Activated naive CD8-positive, alpha-beta T cell treated with anti-CD3 and anti-CD28 coated beads for 36 hours (primary cell): Measurements from ENCODE around the gene OSBP2. TPM values are rescaled to one million over a fixed set of nuclear protein-coding genes. Genes with fewer than 3 reads are reported as not detected.
"Not testable (repeated sequence)": the region's sequence is repeated elsewhere in the genome, so short reads cannot be mapped to it uniquely, and the experiment has no call there.

Source experiments
- DNase-seq: peaks from one replicate; pipeline ENCODE4 v3.0.0; 2021
- H3K27ac Mint-ChIP-seq: one replicate; pipeline ENCODE4 v1.8.0; 2022; ENCODE audit warnings: mild to moderate bottlenecking, moderate library complexity, mixed read lengths
- H3K27me3 Mint-ChIP-seq: one replicate; pipeline ENCODE4 v1.8.0; 2022; ENCODE audit warnings: mild to moderate bottlenecking, mixed read lengths
- H3K36me3 Mint-ChIP-seq: one replicate; pipeline ENCODE4 v1.8.0; 2021; ENCODE audit warnings: mild to moderate bottlenecking, mixed read lengths
- H3K4me1 Mint-ChIP-seq: one replicate; pipeline ENCODE4 v1.8.0; 2021; ENCODE audit warnings: mixed read lengths
- H3K4me3 Mint-ChIP-seq: one replicate; pipeline ENCODE4 v1.8.0; 2022; ENCODE audit warnings: mild to moderate bottlenecking, moderate library complexity, mixed read lengths
- H3K9me3 Mint-ChIP-seq: one replicate; pipeline ENCODE4 v1.8.0; 2022; ENCODE audit warnings: mixed read lengths
- total RNA-seq, 2 experiments: library from RNA; stranded (reverse); gene quantifications; one replicate each; pipeline ENCODE4 v1.2.3, GENCODE V29; 2021

Gene OSBP2
- total RNA-seq, 2 experiments from 2014 or later, result 0.45 to 0.84 TPM

DNA sequence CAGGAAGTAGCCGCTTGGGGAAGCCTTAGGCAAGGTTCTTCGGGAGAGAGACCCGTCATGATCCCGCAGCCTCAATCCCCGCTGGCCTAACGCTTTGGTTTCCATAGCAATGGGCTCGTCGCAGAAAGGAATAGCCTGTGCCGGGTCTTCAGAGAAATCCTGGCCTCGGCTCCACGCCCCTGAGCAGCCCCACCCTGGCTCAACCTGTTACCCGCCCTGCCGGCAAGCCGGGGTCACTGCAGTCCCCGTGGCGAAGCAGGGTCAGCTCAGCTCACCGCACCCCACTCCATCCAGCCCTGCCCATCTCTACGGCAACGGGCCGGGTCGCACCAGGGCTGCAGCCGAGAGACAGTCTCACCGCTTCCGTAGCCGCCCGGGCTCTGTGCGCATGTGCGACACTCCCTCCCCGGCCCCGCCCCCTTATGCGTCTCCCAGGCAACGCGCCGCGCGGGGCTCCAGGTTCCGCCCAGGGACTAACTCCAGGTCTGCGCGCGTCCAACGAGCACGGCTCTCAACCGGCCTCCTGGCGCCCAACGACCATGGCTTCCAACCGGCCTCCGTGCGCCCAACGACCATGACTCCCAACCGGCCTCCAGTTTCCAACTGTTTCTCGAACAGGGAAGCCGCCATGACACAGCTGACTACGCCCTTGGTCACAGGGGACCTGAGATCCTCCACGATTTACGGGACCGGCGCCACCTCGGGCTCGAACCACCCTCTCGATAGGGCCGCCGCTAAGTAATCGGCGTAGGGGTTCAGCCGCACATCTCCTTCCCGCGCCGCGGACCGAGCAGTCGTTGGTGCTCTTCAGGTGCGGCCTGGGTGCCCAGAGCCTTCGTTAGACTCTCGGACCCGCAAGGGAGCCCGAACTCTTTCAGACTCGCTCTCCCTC is 26.9 kb upstream of the OSBP2 start, which contains the start of gene DUSP18:
DUSP18 (minus strand) TSS at position 382 of the 892 bp plus-strand sequence. CDS start 3,872 bp downstream, outside the sequence.
- peak within 1 kb of the TSS; percentile 79 for H3K27ac Mint-ChIP-seq

GRCh38 chr22:30668386-30668710 is 26.3 kb upstream of the OSBP2 start:
- peak overlapping the region; percentile 95 for H3K4me3 Mint-ChIP-seq
- no peak for DNase-seq
- H3K4me1 Mint-ChIP-seq, result peaks cover 11% of the 10 kb centered on the region
- H3K27me3 Mint-ChIP-seq, result peaks cover 6% of the 10 kb centered on the region
- no peak overlapping the region for H3K27ac Mint-ChIP-seq
- peaks cover 4% of the 10 kb centered on the region for H3K36me3 Mint-ChIP-seq
- H3K9me3 Mint-ChIP-seq, result no peaks in the 10 kb centered on the region

More for the DNA sequence above, 26.9 kb upstream of the OSBP2 start, which contains the start of gene DUSP18:
- peaks cover 6% of the 10 kb centered on the region for H3K27me3 Mint-ChIP-seq
- peaks cover 11% of the 10 kb centered on the region for H3K4me1 Mint-ChIP-seq
- DNase-seq, result peak; percentile 92
- no peaks in the 10 kb centered on the region for H3K9me3 Mint-ChIP-seq
- peaks cover 5% of the 10 kb centered on the region for H3K36me3 Mint-ChIP-seq
- H3K4me3 Mint-ChIP-seq, result peak within 1 kb of the TSS; percentile 95

GRCh38 chr22:30671071-30671470 is 23.6 kb upstream of the OSBP2 start:
- no peak overlapping the region for H3K4me3 Mint-ChIP-seq
- peaks cover 6% of the 10 kb centered on the region for H3K27me3 Mint-ChIP-seq
- peaks cover 11% of the 10 kb centered on the region for H3K4me1 Mint-ChIP-seq
- H3K27ac Mint-ChIP-seq, result no peak overlapping the region
- H3K9me3 Mint-ChIP-seq, result no peaks in the 10 kb centered on the region
- H3K36me3 Mint-ChIP-seq, result no peaks in the 10 kb centered on the region
- DNase-seq, result no peak

GRCh38 chr22:30673136-30673535 is 21.5 kb upstream of the OSBP2 start:
- Mint-ChIP-seq H3K27ac (no peak overlapping the region), H3K9me3 (no peaks in the 10 kb centered on the region), H3K4me3 (no peak overlapping the region), H3K36me3 (no peaks in the 10 kb centered on the region), H3K4me1 (peaks cover 4% of the 10 kb centered on the region), H3K27me3 (peaks cover 10% of the 10 kb centered on the region)
- no peak for DNase-seq

DNA sequence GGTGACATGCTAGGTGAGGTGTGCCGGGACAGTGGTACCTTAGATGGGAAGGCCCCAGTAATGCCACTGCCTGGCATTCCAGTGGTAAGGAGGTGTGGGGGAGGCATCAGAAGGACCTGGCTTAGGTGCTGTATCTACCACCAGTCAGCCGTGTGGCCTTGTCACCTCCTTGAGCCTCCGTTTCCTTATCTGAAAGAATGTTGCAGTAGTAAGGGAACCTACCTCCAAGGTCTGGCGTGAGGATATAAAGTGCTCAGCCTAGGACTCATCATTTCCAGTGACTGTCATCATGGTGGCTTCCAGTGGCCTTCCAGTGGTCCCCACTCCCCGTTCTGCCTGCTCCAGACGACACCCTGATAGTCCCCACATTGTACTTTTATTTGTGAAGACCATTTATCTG is 20.2 kb upstream of the OSBP2 start:
- no peak for DNase-seq
- H3K36me3 Mint-ChIP-seq, result no peaks in the 10 kb centered on the region
- no peaks in the 10 kb centered on the region for H3K9me3 Mint-ChIP-seq
- H3K27me3 Mint-ChIP-seq, result peaks cover 4% of the 10 kb centered on the region
- H3K4me1 Mint-ChIP-seq, result no peaks in the 10 kb centered on the region
- no peak overlapping the region for H3K27ac Mint-ChIP-seq
- no peak overlapping the region for H3K4me3 Mint-ChIP-seq

DNA sequence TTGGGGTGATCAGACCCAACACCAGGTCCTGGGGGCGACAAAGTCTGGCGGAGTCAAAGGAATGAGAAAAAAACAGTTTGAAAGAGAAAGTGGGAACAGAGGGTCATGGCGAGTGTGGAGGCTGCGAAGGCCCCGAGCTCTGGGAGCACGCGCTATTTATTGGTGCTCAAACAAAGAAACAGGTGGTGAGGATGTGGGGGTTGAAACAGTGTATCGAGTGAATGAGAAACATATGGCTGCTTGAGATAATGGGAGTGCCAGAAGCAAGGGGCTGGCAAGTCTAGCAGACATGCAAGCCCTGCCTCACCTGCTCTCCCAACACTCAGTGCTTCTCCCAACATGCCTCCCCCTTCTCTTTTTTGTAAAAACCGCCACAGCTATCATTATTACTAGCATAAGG is 19.2 kb upstream of the OSBP2 start:
- DNase-seq, result no peak
- no peaks in the 10 kb centered on the region for H3K9me3 Mint-ChIP-seq

DNA sequence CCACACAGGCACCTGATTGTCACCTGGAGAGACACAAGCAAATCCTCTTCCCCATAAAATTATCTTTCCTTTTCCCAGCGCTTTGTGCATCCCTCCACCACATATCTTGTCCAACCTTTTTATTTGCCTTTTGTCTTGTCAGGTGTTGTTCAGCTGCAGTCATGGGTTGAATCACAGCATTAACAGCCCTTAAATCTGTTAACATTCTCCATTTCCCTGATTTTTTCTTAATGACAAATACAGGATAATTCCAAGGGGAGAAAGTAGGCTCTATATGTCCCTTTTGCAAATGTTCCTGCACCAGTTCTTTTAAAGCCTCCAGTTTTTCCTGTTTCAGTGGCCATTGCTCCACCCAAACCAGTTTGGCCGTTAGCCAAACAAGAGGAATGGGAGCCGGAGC is 18.1 kb upstream of the OSBP2 start:
- H3K9me3 Mint-ChIP-seq, DNase-seq, H3K36me3 Mint-ChIP-seq, H3K27ac Mint-ChIP-seq, H3K27me3 Mint-ChIP-seq, H3K4me3 Mint-ChIP-seq, H3K4me1 Mint-ChIP-seq: not testable (repeated sequence)

More for the DNA sequence above, 19.2 kb upstream of the OSBP2 start:
- H3K4me1 Mint-ChIP-seq, result no peaks in the 10 kb centered on the region
- no peaks in the 10 kb centered on the region for H3K36me3 Mint-ChIP-seq
- no peak overlapping the region for H3K27ac Mint-ChIP-seq
- H3K27me3 Mint-ChIP-seq, result peaks cover 4% of the 10 kb centered on the region
- H3K4me3 Mint-ChIP-seq, result no peak overlapping the region

DNA sequence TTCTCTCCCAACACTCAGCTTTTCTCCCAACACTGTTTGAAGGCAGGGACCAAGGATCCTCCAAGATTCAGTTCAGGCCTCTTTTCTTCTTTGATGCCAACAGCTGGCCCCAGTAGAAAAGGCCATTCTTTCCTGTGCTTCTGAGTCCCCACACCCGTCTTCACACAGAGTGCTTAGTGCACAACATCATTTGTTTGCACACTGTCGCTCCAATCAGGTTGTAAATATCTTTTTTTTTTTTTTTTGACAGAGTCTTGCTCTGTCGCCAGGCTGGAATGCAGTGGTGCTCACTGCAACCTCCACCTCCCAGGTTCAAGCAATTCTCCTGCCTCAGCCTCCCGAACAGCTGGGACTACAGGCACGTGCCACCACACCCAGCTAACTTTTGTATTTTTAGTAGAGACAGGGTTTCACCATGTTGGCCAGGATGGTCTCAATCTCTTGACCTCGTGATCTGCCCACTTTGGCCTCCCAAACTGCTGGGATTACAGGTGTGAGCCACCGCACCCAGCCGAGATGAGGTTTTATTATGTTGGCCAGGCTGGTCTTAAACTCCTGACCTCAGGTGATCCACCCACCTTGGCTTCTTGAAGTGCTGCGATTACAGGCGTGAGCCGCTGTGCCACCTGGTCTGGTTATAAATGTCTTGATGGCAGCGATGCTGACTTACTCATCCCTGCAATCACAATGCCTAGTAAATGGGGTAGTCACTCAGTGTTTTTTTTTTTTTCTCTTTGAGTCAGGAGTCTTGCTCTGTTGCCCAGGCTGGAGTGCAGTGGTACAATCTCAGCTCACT is 14.6 kb upstream of the OSBP2 start:
- H3K36me3 Mint-ChIP-seq, H3K9me3 Mint-ChIP-seq: not testable (repeated sequence)
- H3K27me3 Mint-ChIP-seq, result peaks cover 13% of the 10 kb centered on the region

GRCh38 chr22:30680991-30681770 is 13.5 kb upstream of the OSBP2 start:
- Mint-ChIP-seq H3K4me3 (no peak overlapping the region), H3K27me3 (peaks cover 13% of the 10 kb centered on the region), H3K27ac (no peak overlapping the region), H3K9me3 (no peaks in the 10 kb centered on the region), H3K36me3 (no peaks in the 10 kb centered on the region), H3K4me1 (no peaks in the 10 kb centered on the region)
- DNase-seq, result no peak

More for the DNA sequence above, 14.6 kb upstream of the OSBP2 start:
- H3K4me3 Mint-ChIP-seq, DNase-seq, H3K4me1 Mint-ChIP-seq, H3K27ac Mint-ChIP-seq: not testable (repeated sequence)

GRCh38 chr22:30681831-30682230 is 12.8 kb upstream of the OSBP2 start:
- H3K4me3 Mint-ChIP-seq, result no peak overlapping the region
- no peaks in the 10 kb centered on the region for H3K36me3 Mint-ChIP-seq
- no peak for DNase-seq
- peaks cover 9% of the 10 kb centered on the region for H3K27me3 Mint-ChIP-seq
- no peaks in the 10 kb centered on the region for H3K9me3 Mint-ChIP-seq
- no peaks in the 10 kb centered on the region for H3K4me1 Mint-ChIP-seq
- H3K27ac Mint-ChIP-seq, result no peak overlapping the region

DNA sequence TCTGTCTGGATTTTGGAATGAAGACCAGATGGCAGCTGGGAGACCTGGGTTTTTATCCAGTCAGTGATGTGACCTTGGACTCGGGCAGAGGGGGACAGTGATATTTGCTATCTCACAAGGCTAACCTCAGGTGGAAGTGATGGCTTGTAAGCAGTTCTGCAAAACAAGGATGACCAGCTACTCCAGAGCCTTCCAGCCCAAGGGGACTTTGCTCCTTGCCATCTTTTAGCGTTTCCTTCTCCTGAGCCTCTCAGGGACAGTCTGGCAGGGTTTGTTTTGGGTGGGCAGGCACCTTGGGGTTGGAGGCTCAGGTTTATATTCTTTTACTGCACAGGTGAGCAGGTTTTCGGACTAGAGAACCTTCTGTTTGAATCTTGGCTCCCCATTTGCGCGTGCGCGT is 9.5 kb upstream of the OSBP2 start:
- Mint-ChIP-seq H3K27me3 (peaks cover 9% of the 10 kb centered on the region), H3K36me3 (no peaks in the 10 kb centered on the region), H3K4me3 (no peak overlapping the region), H3K27ac (no peak overlapping the region), H3K4me1 (no peaks in the 10 kb centered on the region), H3K9me3 (no peaks in the 10 kb centered on the region)
- no peak for DNase-seq

DNA sequence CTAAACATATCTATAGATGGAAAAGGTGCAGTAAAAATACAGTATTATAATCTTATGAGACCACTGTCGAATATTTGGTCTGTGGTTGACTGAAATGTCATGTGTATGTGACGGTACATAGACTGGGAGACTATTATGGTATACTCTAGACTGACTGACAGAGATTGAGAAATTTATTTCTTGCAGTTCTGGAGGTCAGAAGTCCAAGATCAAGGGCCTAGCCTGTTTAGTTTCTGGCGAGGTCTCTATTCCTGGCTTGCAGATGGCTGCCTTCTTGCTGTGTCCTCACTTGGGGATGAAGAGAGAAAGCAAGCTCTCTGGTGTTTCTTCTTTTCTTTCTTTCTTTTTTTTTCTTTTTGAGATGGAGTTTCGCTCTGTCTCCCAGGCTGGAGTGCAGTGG is 7.3 kb upstream of the OSBP2 start:
- DNase-seq, result no peak
- Mint-ChIP-seq H3K36me3 (no peaks in the 10 kb centered on the region), H3K27ac (no peak overlapping the region), H3K4me3 (no peak overlapping the region), H3K4me1 (no peaks in the 10 kb centered on the region), H3K27me3 (peaks cover 9% of the 10 kb centered on the region), H3K9me3 (no peaks in the 10 kb centered on the region)

GRCh38 chr22:30689622-30690021 is 5.1 kb upstream of the OSBP2 start:
- DNase-seq, result no peak
- Mint-ChIP-seq H3K9me3 (no peaks in the 10 kb centered on the region), H3K4me1 (peaks cover 3% of the 10 kb centered on the region), H3K27ac (no peak overlapping the region), H3K27me3 (peaks cover 7% of the 10 kb centered on the region), H3K36me3 (no peaks in the 10 kb centered on the region), H3K4me3 (no peak overlapping the region)

- peaks cover 11% of the 10 kb centered on the region for H3K4me1 Mint-ChIP-seq
Measured at GRCh38 chr22:30691204-30691603, 3.5 kb upstream of the OSBP2 start.

DNA sequence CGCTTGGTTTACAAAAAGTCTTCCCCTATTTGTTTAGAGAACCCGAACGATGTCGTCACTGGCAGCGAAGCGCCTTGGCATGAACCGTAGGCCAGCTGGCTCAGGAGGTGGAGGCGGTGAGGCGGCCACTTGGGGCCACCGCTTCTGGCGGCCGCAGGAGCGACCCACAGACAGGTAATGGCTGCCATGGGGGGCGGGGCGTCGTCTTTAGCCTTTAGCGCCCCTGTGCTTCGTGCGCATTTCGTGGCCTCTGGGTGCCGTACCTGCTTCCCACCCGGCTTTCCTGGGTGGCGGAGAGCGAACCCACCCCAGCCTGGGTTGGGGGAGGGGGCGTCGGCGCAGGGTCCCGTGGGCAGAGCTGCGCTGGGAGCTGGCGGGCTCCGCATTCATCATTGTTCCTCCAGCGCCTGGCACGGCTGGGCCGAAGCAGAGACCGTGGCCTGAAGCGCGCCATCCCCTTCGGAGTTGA is 469 bp upstream of the OSBP2 start:
- peaks cover 11% of the 10 kb centered on the region for H3K4me1 Mint-ChIP-seq
- H3K27ac Mint-ChIP-seq, result peak overlapping the region; percentile 4
- DNase-seq, result peak; percentile 64
- no peaks in the 10 kb centered on the region for H3K9me3 Mint-ChIP-seq
- H3K4me3 Mint-ChIP-seq, result peak overlapping the region; percentile 89
- H3K27me3 Mint-ChIP-seq, result peaks cover 11% of the 10 kb centered on the region
- no peaks in the 10 kb centered on the region for H3K36me3 Mint-ChIP-seq

More at GRCh38 chr22:30691204-30691603, 3.5 kb upstream of the OSBP2 start:
- H3K27ac Mint-ChIP-seq, result no peak overlapping the region
- DNase-seq, result no peak
- no peak overlapping the region for H3K4me3 Mint-ChIP-seq
- no peaks in the 10 kb centered on the region for H3K36me3 Mint-ChIP-seq
- peaks cover 11% of the 10 kb centered on the region for H3K27me3 Mint-ChIP-seq
- H3K9me3 Mint-ChIP-seq, result no peaks in the 10 kb centered on the region
